ENCODE results near the gene MTG2. TPM values are rescaled to one million over a fixed set of nuclear protein-coding genes. Genes with fewer than 3 reads are reported as not detected.

The MTG2 gene
- total and polyA plus RNA-seq, 2 of the 4 experiments (the other 2 are of a cell fraction): 11.5 to 25.2 TPM

GRCh38 chr20:62150310-62150575 is 32.6 kb upstream of the MTG2 start:
- Histone ChIP-seq H4K91ac (ENCODE audit: insufficient read depth, low read depth, low read length) (no peak overlapping the region), H2BK20ac (ENCODE audit: low read depth, low read length) (no peak overlapping the region), H3K14ac (replicated peaks; ENCODE audit: low read depth, low read length) (no peak overlapping the region), H2AK5ac (ENCODE audit: low read depth, low read length) (no peak overlapping the region), H4K5ac (ENCODE audit: low read depth, low read length) (no peak overlapping the region), H2BK120ac (ENCODE audit: low read depth, low read length) (no peak overlapping the region), H3K18ac (ENCODE audit: low read depth, low read length) (no peak overlapping the region), H3K27me3 (ENCODE audit: control insufficient read depth, insufficient read depth, low read length) (no peaks in the 10 kb centered on the region), H2BK5ac (ENCODE audit: low read depth, low read length, poor library complexity, severe bottlenecking) (no peak overlapping the region), H3K36me3 (ENCODE audit: control insufficient read depth, insufficient read depth, low read length) (peaks cover 17% of the 10 kb centered on the region), H2AK9ac (replicated peaks; ENCODE audit: low read depth, low read length, poor library complexity) (no peak overlapping the region), H4K20me1 (ENCODE audit: insufficient read depth, low read length) (peaks cover 88% of the 10 kb centered on the region), H3K9me1 (ENCODE audit: insufficient read depth, low read length) (peaks cover 41% of the 10 kb centered on the region), H3K79me1 (ENCODE audit: low read depth in 1 of 2, low read length in 2 of 2) (peaks cover 21 to 89% of the 10 kb centered on the region in 2 experiments), H2AFZ (replicated peaks; ENCODE audit: low read length, poor library complexity) (no peak overlapping the region), H3K27ac (ENCODE audit: insufficient read depth, low read length) (no peak overlapping the region), H3K56ac (ENCODE audit: extremely low read depth, insufficient read depth, low read length) (no peak overlapping the region), H2BK15ac (ENCODE audit: low read depth, low read length) (no peak overlapping the region), H3K4me2 (ENCODE audit: low read depth, low read length) (no peak overlapping the region), H3K23ac (ENCODE audit: low read depth, low read length) (no peak overlapping the region), H3K9ac (ENCODE audit: low read depth, low read length) (no peak overlapping the region), H3K4me1 (ENCODE audit: control insufficient read depth, insufficient read depth, low read length) (peaks cover 7% of the 10 kb centered on the region), H3K9me3 (ENCODE audit: control insufficient read depth, insufficient read depth, low read length) (no peaks in the 10 kb centered on the region), H3K4me3 (ENCODE audit: insufficient read depth, low read depth, low read length) (no peak overlapping the region), H3K4ac (ENCODE audit: low read depth, low read length) (no peak overlapping the region), H4K8ac (ENCODE audit: low read depth in 2 of 2, low read length in 2 of 2) (no peak overlapping the region)
- 100% methylated on average over 1 of the region's 11 CpGs; no CpG with 5 or more reads in 1 of the 2 experiments for WGBS, 2 experiments (ENCODE audit: extremely low coverage in 2 of 2, insufficient read length in 1 of 2)
- intact Hi-C loops (cut with micrococcal nuclease): no loop called here
- BruUV-seq (replicated peaks): no TSS peak
- DNase-seq (no peak), ATAC-seq (ENCODE audit: low read depth) (no peak)
- in situ Hi-C loops (cut with MboI; ENCODE audit: low sequenced_read_pairs): no loop called here
- ChIA-PET POLR2A (ENCODE audit: unreplicated experiment) (no interaction called here), CTCF (interaction anchor here (0.6 kb wide), 1 partner anchor 23 kb away, joined by 3 read pairs; no protein-coding TSS in a partner anchor)
- no peak for TF ChIP-seq MXI1 (IDR thresholded peaks at IDR 0.05; ENCODE audit: borderline replicate concordance, low read depth, low read length)
- no peak for TF ChIP-seq MAFK (IDR thresholded peaks at IDR 0.05; ENCODE audit: low read depth, low read length)
- no peak for TF ChIP-seq BHLHE40 (IDR thresholded peaks at IDR 0.05; ENCODE audit: low read depth, low read length)
- TF ChIP-seq ELK1 (IDR thresholded peaks at IDR 0.05; ENCODE audit: borderline replicate concordance, low read depth, low read length): no peak
- TF ChIP-seq FOS (IDR thresholded peaks at IDR 0.05; ENCODE audit: low read depth, low read length): no peak
- TF ChIP-seq, protein P1, sequence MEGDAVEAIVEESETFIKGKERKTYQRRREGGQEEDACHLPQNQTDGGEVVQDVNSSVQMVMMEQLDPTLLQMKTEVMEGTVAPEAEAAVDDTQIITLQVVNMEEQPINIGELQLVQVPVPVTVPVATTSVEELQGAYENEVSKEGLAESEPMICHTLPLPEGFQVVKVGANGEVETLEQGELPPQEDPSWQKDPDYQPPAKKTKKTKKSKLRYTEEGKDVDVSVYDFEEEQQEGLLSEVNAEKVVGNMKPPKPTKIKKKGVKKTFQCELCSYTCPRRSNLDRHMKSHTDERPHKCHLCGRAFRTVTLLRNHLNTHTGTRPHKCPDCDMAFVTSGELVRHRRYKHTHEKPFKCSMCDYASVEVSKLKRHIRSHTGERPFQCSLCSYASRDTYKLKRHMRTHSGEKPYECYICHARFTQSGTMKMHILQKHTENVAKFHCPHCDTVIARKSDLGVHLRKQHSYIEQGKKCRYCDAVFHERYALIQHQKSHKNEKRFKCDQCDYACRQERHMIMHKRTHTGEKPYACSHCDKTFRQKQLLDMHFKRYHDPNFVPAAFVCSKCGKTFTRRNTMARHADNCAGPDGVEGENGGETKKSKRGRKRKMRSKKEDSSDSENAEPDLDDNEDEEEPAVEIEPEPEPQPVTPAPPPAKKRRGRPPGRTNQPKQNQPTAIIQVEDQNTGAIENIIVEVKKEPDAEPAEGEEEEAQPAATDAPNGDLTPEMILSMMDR (conservative IDR thresholded peaks at IDR 0.05; ENCODE audit: low read depth, low read length): no peak
- dilution Hi-C loops (cut with HindIII; ENCODE audit: low sequenced_read_pairs, unreplicated experiment): no loop called here

Data from IMR-90 (cell line).